ENCODE data around the gene PSMB2.

PSMB2 gene

DNA sequence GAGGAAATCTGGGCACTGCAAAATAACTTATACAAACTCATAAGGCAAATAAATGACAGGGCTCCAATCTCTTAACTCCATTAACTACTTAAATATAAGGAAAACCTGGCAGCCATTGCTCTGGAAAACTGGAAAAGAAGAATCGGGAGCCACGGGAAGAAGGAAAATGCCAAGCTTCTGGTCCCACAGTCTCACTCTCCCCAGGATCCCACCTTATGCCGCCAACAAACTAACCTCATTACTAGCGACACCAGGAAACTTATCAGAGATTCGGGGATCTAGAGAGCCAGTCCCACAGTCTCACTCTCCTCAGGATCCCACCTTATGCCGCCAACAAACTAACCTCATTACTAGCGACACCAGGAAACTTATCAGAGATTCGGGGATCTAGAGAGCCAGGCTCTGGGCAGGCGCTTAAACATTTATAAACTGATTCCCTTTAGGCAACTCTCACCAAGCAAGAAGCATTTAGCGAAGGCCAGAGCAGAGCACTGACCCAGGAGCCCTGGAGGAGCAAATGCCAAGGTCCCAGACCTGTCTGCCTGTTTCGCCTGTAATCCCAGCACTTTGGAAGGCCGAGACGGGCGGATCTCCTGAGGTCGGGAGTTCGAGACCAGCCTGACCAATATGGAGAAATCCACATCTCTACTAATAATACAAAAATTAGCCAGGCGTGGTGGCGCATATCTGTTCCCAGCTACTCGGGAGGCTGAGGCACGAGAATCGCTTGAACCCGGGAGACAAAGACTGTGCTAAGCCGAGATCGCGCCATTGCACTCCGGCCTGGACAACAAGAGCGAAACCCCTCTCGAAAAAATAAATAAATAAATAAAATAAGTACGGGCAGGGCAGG lies 720 bp downstream of the PSMB2 start:
- DNase-seq, result no peak

DNA sequence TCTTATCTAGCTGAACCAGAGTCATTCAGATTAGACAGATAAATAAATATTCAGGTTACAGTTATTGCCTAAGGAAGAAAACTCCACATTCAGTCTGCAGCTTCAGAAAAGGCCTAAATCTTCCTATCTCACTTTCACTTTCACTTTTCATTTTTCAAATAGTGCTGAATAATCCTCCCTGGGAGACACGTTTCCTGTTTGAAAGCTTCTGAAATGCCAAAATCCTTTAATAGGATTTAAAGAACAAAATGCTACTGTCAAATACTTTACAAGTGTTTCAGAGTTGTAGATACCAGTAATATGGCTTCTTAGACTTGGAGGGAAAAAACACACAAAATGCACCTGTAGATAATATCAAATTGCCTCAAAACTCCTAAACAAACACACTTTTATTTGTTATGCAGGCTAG lies 3.9 kb downstream of the PSMB2 start:
- DNase-seq, result peak; percentile 24

DNA sequence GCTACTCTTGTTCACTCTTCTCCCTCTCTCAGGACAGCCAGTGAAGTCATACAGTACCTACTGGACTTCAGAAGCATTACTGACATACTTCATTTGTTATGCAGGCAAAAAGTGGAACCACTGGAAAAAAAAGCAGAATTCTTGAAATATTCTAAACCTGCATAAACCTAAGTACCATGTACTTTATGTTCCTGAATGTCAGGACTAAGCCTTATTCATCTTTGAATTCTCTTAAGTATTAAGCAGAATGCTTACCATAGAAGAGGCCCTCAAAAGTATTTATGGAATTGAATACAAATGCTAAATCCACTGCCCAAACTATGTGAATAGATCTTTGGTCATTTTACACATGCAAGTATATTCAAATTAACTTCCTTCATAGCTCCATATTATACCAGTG lies 7.8 kb downstream of the PSMB2 start:
- DNase-seq, result no peak

DNA sequence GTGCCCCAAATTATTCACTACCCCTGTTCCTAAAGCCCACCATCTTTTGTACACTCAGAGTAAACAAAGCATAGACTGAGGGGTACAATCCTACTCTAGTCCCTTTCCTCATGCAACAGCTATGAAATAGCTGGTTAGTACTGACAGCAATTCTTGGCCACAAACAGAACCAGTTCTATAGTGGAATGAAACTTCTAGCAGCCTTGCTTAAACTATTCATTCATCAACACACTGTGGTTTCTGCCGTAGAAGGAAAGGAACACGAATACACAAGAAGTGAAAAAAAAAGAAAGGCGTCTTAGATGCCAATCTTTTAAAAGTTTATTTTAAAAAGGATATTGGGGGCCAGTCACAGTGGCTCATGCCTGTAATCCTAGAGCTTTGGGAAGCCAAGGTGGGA lies 9.9 kb downstream of the PSMB2 start:
- no peak for DNase-seq

DNA sequence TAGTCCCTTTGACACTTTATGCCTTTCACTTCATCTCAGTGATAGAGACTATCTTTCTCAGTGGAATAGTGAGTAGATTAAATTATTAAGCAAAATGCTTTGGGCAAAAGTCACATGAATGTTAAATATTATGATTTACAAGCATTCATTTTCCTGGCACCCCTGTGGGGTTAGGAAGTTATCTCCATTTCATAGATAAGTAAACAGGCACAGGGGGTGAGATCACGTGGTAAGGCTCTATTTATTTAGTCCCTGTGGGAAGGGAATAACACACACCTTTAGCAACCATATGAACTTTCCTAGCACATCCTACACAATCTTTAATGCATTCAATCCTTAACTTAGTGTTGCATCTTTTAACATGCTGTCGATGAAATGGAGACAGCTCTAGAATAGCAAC lies 12.3 kb downstream of the PSMB2 start:
- no peak for DNase-seq

DNA sequence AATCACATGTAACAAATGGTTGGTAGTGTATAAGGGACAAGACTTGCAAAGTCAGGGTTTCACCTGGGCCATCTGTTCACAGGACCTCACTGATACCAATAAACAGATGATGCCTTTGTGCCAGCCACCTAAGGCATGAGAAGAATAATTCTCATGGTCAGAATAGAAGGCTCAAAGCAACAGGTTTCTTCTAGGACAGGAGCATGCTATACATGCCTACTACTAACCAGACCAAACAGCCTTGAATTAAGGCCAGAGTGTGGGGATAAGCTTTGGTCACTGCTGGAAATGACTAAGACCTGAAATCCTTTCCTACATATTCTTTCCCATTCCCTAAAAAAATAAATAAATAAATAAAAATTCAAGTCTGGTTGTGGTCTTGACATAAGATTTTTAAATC lies 17.5 kb downstream of the PSMB2 start:
- DNase-seq, result no peak

DNA sequence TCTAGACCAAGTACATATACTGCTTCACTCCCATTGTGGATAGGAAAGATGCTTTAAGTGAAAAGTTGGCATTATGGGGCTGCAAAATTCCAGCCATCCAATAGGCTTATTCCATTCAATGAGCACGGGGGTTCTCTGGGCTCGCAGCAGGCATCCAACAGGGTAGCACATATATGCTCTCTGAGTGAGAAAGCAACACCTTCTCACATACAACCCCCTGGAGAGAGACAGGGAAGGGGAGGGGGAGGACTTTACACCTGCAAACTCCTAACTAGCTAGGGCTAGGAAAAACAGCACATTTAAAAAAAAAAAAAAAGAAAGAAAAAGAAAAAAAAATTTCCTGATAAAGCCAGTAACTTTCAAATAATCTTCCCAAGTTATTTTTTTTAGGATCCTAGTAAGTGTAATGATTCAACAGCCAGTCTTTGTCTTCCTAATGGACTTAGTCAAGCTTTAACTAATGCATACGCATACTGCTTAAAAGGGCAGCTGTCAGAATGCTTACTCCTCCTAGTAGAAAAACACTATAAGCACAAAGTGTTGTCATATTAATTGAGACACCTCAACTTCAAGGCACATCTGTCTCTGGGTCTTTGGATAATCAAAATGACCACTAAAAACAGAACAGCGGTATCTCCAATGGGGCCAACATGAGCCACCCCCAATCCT lies 18.7 kb downstream of the PSMB2 start:
- DNase-seq, result no peak

DNA sequence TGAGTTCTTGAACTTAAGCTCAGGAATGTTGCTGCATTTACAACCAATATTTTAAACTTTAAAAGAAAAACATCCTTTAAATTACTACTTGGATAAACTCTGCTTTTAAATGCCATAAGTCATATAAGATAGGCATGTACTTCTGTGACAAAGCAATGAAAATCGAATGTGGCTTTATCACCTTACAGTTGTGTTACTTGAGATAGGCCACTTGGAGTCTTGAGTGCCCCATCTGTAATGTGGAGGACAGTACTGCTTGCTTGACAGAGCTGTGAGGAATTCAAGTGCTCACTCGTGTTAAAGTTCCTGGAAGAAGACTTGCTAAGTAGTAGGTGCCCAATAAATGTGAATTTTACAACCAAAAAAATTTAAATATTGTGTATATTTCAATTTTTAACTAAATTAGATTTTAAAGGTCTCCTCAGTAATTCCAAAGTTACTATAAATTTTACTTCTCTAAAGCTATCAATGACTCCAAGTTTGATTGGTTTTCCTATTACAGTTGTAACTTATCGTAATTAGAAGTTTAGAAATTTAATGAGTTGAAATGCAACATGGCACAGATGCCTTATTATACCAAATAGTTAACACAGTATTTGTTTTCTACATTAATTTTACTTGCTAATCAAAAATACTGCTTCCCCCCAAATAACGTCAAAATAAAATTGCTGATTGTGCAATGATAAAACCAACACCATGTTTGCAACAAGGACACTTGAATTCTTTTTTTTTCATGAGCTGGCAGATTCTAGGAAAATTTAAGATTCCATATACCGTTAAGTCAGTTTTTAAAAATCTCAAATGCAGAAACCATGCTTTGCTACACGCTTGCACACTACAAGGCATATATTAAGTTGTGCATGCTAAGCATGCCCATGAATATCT lies 21.8 kb downstream of the PSMB2 start:
- DNase-seq, result no peak

DNA sequence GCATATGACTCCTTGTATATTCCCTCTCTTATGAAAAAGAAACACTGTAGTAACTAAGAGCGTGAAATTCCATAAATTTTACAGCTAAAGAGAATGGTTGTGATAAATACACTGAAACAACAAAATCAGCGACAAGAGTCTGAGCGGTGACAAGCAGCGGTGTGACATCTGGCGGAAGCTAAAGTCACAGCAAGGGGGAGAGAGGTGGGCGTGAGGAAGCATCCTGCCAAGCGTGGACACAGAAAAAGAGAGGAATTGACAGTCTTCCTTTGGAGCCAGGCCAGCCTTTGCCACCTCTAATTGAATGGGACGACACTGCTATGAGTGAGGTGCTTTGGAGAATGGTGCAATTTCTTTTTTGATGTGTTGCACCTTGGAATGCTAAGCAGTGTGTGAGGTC lies 25.9 kb downstream of the PSMB2 start:
- DNase-seq, result no peak

DNA sequence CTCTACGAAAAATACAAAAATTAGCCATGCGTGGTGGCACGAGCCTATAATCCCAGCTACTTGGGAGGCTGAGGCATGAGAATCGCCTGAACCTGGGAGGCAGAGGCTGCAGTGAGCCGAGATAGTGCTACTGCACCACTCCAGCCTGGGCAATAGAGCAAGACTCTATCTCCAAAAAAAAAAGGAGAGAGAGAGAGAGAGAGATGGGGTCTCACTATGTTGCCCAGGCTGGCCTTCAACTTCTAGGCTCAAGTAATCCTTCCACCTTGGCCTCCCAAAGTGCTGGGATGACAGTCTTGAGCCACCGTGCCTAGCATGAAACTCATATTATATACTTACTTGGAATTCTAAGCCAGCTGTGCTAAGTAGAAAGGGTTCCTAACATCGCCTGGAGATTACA lies 29.7 kb downstream of the PSMB2 start:
- DNase-seq, result no peak

DNA sequence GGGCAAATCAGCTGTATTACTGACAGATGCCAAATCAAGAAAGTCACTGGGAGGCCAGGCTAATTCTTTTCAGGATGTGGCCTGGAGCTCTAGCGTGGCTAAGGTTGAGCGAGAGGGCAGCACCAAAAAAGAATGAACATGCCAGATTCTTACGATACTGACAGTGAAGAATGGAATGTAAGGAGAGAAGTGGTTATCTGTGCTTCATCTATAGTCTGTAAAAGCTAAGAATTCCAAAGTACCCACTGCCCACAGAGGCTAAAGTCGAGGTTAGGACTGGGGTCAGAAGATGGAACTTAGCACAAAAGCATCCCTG lies 35.5 kb downstream of the PSMB2 start:
- no peak for DNase-seq

DNA sequence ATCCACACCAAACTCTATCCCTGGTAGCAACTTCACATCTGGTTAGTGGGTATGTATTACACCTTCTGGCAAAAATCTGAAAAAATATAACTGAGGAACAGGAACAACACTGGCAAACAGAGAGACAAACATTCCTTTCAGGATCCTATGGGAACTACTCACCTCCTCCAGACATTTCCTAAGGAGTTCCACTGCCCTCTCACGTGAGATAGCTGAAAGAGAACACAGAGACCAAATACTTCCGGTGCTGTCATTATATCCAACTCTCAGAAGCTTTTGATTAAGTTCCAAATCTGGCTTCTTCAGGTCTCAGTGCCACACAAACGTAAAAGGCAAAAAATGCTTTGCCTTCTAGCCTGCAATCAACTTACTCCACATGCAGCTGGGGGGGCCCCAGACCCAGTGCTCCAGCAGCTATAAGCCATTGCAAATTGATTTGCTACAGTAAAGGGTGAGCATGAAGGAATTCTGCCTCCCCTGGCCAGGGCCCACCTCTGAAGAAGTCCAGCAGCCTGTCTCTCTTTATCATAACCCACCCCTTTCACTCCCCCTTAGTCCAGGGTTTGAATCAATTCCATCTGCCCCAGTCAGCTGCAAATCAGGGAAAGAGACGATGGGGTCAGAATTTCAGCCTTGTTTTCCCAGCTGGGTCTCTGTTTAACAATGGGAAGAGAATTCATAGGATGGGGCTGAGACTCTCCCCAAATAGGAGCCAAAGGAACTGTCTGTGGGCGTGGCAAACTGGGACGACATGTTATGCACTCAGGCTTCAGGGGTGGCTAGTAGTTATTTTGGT lies 36.1 kb downstream of the PSMB2 start:
- no peak for DNase-seq

DNA sequence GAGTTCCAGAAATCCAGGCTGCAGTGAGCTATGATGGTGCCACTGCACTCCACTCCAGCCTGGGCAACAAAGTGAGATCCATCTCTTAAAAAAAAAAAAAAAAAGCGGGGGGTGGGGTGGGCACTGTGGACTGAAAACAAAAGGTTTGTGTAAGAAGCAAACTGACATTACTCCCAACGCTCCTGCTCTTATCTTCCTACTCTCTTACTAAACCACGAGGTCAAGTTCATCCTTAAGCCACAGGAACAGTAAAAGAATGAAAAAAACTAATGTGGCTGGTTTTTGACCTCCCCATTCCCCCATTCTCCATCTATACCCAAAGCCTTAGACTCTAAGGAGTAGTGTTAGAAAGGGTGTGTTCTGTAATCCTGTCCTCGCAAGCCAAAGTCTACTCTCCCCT lies 37.4 kb downstream of the PSMB2 start:
- no peak for DNase-seq

DNA sequence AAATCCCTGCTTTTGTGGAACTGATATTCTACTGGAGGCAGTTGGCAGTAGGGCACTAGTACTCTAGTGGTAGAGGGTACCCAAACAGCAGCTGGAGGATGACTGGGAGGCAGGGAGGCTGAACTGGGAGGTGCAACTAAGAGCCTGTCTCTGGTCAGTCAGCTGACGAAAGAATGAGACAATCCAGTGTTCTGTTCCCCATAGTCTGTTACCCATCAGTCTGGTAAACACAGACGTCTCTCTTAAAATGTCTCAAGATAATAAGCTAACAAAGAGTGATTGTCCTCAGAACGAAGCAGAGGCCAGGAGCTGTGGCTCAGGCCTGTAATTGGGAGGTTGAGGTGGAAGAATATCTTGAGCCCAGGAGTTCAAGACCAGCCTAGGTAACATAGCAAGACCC lies 37.9 kb downstream of the PSMB2 start:
- no peak for DNase-seq

DNA sequence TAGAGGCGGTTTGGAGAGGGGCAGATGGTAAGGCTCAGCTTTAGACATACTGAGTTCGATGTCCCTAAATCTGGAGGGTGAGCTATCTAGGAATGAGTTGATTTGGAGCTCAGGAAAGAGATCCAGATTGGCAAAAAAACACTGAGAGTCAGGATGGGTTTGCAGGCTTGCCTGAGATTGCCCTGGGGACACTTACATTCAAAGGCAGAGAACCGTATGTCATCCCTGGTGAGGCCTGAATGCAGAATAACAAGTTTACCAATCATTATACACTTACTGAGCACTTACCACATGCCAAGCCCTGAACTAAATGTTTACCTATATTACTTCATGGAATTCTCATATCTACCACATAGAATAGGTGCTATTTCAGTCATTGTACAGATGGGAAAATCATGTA lies 40.7 kb downstream of the PSMB2 start:
- DNase-seq, result no peak

DNA sequence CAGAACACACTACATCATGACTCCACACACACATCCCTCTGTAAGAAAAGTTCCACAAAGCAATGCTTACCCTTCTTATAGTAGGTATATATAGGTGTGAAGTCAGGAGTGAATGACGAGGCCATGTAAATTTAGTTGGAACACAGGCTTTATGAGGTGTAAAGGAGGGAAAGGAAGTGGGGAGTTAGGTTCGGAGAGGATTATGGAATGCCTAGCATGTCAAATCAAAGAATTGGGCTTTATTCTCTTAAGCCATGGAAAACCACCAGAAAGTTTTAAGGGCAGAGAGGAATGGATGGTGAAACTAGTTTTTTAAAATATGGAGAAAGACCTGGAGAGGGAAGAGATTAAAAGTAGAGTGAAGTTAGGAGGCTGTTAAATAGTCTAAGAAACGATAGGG lies 41.9 kb downstream of the PSMB2 start:
- no peak for DNase-seq

DNA sequence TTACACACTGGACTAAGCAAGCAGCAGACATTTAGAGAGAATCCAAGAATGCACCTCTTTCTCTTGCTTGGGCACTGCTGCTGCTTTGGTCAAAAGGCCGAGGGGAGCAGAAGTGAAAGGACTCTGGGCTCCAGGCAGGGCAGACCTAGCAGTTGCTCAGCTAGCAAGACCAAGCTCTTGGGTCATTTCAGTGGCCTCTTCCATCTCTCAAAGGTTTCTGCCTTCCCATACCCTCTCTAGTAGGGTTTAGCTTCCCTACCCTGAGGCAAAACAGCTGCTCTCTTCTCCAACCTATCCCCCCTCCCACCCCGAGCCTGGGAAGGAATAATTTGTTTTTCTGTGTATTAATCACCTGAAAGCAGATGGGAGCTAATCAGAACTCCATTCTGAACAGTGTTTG lies 42.4 kb downstream of the PSMB2 start:
- no peak for DNase-seq

DNA sequence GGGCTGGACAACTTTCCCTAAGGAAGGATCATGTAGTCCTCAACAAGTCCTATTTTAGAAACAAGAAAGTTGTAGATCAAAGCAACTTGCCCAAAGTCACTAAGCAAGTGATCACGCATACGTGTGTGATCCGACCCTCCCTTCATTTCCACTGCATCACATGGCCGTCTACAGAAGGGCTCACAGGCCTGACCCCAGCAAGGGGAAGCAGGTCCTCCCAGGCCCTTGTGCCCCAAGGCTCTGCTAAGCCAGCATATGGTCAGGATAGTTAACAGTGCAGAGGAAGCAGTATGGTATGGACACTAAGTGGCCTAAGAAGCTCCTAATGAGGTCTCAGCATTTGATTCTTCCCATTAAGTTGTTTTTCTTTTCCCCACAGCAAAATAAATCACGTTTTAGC lies 43.5 kb downstream of the PSMB2 start:
- no peak for DNase-seq

DNA sequence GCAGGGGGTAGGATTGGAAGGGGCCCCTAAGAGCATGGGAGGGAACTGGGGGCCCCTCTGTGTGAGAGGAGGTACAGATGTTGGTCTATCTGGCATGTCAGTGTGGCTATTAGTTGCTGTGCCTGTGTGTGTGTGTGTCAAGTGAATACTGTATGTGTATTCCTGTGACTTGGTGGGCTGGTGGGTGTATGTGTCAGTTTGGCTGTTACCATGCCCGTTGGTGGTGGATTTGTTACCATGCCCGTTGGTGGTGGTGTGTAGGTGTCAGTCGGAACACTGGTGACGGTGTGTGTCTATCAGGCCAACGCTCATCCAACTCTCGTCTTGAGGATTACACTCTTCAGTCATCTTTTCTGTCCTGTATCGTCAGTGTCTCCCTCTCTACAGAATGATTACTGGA lies 45.6 kb downstream of the PSMB2 start:
- no peak for DNase-seq

DNA sequence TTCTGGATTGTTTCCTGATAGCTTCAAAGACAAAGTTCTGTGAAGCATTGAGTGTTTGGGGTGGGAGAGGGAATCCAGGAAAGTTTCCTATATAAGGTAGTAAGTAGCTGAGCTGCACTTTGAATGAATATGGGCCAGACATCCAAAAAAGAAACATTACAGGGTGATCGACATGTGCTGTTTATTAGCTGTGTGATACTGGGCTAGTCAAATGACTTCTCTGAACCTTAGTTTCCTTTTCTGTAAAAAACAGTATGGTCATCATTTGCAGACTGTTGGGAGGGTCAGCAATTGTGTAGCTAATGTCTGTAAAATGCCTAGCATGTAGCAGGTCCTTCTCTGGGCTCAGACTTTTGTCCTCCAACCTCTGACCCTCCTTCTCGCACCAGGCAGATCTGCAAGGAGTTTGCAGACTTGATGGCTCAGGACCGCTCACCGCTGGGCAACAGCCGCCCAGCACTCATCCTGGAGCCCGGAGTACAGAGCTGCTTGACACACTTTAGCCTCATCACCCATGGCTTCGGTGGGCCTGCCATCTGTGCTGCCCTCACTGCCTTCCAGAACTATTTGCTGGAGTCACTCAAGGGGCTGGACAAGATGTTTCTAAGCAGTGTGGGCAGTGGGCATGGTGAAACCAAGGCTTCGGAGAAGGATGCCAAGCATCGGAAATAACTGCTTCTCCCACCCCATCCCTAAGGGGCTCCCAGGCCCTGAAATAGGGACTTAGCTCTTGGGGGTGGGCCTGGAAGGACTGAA lies 47.1 kb downstream of the PSMB2 start:
- no peak for DNase-seq

DNA sequence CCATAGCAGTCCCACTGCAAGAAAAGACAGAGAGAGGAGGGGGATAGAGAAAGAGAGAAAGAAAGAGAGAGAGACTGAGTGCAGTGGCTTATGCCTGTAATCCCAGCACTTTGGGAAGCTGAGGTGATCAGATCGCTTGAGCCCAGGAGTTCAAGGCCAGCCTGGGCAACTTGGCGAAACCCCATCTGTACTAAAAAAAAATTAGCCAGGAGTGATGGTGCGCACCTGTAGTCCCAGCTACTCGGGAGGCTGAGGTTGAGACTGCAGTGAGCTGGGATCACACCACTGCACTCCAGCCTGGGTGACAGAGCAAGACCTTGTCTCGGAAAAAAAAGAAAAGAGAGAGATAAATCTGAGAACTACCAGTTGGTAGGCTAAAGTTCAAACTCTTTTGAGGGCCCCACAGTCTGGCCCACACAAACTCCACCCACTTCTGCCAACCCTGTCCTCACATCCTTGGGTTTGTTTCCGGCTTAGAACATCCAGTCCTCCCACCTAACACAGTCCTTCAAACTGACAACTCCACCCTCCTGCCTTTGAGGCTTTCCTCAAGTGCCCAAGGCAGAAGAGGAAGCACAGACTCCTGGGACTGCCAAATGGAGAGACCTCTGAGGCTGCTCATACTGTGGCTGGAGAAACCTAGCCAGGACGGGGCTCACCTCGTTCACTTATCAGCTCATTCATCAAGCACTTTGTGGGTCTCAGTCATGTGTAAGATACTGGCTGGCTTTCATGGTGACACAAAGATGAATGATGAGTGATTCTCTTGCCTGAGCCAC lies 48.1 kb downstream of the PSMB2 start:
- no peak for DNase-seq

Measured in NCI-H774 (cell line).